IPS-18c (cell line): ENCODE measurements around the gene KDM3B.
A peak's percentile ranks its signal among the peaks of the same experiment; 100 is the strongest.
"Not testable (repeated sequence)": the region's sequence is repeated elsewhere in the genome, so short reads cannot be mapped to it uniquely, and the experiment has no call there.

ENCODE experiments used
- H3K4me3 ChIP-seq: 2 replicates; pipeline ENCODE4 v1.7.0; 2013; ENCODE audit warnings: low read depth, mild to moderate bottlenecking, low read length, moderate library complexity; ENCODE audit not compliant: insufficient read depth
- H3K9me3 ChIP-seq: one replicate; pipeline ENCODE4 v1.6.1; 2013; ENCODE audit warnings: mild to moderate bottlenecking, low read length, moderate library complexity; ENCODE audit not compliant: control insufficient read depth, insufficient read depth

The KDM3B gene

DNA sequence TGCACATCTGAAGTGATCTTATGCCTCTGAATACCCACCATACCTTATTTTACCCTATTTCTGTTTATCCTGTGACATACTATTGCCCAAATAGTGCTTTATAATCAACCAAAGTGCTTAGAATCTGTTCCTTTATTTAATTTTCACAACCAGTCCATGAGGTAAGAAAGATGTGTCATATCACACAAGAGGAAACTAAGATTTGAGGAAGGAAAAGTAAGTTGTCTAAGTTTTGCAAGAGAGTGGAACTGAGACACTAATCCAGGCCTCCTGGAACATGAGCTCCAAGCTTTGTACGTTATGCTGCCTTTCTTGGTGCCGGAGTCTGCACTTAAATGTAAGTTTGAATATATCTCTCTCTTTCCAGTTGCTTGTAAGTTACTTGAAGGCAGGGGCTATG lies 17.2 kb downstream of the KDM3B start:
- H3K4me3 ChIP-seq = no peak overlapping the region
- H3K9me3 ChIP-seq = no peaks in the 10 kb centered on the region

DNA sequence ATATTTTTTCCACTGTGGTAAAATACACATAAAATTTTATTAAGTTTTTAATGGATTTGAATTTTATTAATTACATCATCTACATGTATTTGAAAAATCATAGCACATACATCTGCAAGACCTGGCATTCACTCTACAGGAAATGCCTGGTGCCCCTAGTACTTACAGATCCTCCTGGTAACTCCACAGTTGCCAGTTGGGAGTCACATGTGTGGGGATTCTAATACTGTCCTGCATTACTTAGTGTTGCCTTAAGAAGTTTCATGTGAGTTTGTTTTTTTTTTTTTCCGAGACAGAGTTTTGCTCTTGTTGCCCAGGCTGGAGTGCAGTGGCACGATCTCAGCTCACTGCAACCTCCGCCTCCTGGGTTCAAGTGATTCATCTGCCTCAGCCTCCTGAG lies 18.1 kb downstream of the KDM3B start:
- H3K9me3 ChIP-seq = no peaks in the 10 kb centered on the region
- H3K4me3 ChIP-seq = no peak overlapping the region

- Histone ChIP-seq H3K4me3 (no peak overlapping the region), H3K9me3 (no peaks in the 10 kb centered on the region)
These were observed 19.0 kb downstream of the KDM3B start for GRCh38 chr5:138371454-138371853.

- Histone ChIP-seq H3K9me3 (no peaks in the 10 kb centered on the region), H3K4me3 (no peak overlapping the region)
These were observed 19.7 kb downstream of the KDM3B start for GRCh38 chr5:138372225-138372624.

- no peak overlapping the region for H3K4me3 ChIP-seq
- H3K9me3 ChIP-seq = no peaks in the 10 kb centered on the region
These were observed 20.2 kb downstream of the KDM3B start for GRCh38 chr5:138372653-138373052.

GRCh38 chr5:138382347-138382746 lies 29.9 kb downstream of the KDM3B start:
- Histone ChIP-seq H3K9me3 (no peaks in the 10 kb centered on the region), H3K4me3 (no peak overlapping the region)

DNA sequence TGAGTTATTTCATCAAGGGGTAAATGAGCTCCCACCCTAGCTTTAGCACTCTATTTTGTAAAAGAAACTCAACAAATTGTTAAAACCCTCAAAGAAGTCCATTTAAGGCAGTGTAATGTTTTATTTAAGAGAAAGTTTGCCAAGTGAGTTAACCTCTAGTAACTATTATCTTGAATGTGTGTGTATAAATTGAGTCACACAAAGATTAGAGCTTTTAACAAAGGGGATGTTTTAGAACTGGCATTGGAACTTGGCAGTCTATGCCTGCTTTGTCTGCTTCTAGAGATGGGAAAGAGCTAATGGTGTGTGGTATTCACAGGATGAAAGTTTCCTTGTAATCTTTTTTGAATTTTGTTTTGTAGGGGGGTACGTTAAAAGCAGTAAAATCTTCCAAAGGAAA lies 33.2 kb downstream of the KDM3B start:
- Histone ChIP-seq H3K9me3 (no peaks in the 10 kb centered on the region), H3K4me3 (no peak overlapping the region)

GRCh38 chr5:138386290-138386689 lies 33.8 kb downstream of the KDM3B start:
- H3K9me3 ChIP-seq = no peaks in the 10 kb centered on the region
- H3K4me3 ChIP-seq = no peak overlapping the region

GRCh38 chr5:138389332-138389731 lies 36.8 kb downstream of the KDM3B start:
- Histone ChIP-seq H3K4me3 (no peak overlapping the region), H3K9me3 (no peaks in the 10 kb centered on the region)

GRCh38 chr5:138389911-138390310 lies 37.4 kb downstream of the KDM3B start:
- H3K4me3 ChIP-seq, H3K9me3 ChIP-seq: not testable (repeated sequence)

GRCh38 chr5:138391859-138392386 lies 39.4 kb downstream of the KDM3B start:
- no peaks in the 10 kb centered on the region for H3K9me3 ChIP-seq
- no peak overlapping the region for H3K4me3 ChIP-seq

DNA sequence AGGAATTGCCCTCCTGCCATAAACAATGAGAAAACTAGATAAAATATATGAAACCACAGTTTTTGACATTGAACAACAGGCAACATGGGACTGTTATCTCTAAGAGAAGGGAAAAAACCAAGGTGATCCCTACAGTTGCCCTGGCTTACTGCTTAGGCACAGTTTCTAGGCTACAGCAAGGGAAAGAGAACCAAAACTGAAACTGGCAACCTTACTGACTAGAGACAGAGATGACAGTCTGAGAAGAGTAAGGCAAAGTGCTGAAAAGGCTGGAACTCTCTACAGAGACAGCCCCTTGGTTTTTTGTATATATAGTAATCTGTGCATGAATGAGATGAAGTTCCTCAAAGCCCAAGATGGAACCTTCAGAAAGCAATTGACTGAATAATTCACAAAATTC lies 50.2 kb downstream of the KDM3B start:
- no peaks in the 10 kb centered on the region for H3K9me3 ChIP-seq
- H3K4me3 ChIP-seq = no peak overlapping the region

DNA sequence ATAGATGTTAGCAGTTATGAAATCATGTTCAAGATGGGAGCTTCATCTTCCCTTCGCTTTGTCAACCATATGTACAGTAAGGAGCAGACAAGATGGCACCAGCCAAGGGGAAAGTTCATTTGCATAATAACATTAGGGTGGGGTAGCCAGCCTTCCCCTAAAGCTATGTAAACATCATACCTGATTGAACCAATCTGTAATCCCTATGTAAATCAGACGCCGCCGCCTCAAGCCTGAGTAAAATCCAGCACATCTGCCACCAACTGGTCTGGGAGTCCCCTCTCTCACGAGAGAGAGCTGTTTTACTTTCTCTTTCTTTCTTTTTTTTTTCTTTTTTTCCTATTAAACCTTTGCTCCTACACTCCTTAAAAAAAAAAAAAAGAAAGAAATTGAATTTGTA lies 55.5 kb downstream of the KDM3B start:
- Histone ChIP-seq H3K9me3 (no peaks in the 10 kb centered on the region), H3K4me3 (no peak overlapping the region)

- H3K9me3 ChIP-seq, H3K4me3 ChIP-seq: not testable (repeated sequence)
These were observed 58.6 kb downstream of the KDM3B start for GRCh38 chr5:138410996-138411640.

GRCh38 chr5:138418444-138418843 lies 66.0 kb downstream of the KDM3B start:
- no peak overlapping the region for H3K4me3 ChIP-seq

DNA sequence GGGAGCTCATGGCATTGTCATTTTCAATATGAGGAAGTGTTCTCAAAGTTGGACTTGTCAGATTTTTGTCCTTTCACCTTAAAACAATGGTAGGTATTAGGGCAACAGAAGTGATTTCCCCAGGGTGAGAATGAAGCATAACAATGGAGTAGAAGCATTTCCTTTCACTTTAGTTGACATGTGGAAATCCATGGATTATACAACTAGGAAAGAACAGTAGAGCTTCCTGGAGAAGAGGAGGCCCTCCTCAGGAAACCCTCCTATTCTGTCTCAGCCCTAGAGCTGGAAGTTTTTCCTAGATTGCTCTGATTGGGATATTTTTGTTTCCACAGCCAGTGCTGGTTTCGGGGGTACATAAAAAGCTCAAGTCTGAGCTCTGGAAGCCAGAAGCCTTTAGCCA lies 72.6 kb downstream of the KDM3B start:
- H3K9me3 ChIP-seq = no peaks in the 10 kb centered on the region
- no peak overlapping the region for H3K4me3 ChIP-seq

More at GRCh38 chr5:138418444-138418843, 66.0 kb downstream of the KDM3B start:
- no peaks in the 10 kb centered on the region for H3K9me3 ChIP-seq

DNA sequence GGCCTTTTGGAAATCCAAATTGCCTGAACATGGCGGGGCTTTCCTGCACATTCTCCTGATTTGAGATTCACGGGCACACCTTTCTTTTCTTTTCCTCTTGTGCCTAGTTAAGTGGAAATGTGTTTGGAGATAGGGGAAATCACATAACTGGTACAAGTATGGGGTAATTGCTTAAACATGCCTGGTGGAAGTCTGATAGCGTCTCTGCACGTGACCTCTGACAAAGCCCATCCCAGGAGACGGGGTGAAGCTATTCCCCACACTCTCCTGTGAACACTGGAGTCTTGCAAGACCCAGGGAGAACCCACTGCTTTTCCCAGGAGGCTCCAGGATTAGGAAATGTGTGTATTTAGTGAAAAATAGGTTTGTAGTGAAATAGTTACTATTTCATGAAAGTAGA lies 83.5 kb downstream of the KDM3B start:
- Histone ChIP-seq H3K4me3 (no peak overlapping the region), H3K9me3 (no peaks in the 10 kb centered on the region)

DNA sequence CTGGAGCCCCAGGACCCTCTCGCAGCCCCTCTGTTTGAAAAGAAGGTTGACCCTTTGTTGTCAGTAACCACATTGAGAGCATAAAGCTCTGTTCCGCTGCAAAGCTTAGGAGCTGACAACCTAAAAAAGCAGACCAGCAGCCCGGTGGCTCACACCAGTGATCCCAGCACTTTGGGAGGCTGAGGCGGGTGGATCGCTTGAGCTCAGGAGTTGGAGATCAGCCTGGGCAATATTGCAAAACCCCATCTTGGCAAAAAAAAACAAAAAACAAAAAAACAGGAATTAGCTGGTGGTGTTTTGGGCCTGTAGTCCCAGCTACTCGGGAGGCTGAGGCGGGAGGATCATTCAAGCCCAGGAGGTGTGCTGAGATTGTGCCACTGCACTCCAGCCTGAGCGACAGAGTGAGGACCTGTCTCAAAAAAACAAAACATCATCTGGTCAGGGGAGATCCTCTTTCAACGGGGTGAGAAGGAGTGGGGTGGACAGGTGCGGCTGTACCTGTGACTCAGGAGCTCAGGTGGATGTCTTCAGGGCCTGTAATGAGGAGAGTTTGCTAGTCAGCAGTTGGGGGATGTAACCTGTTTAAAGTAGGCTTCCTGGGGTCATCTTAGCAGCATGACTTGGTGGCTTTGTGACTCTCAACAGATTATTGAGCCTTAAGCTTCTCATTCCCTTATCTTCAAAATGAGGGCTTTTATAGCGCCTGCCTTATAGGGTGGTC lies 85.7 kb downstream of the KDM3B start:
- Histone ChIP-seq H3K4me3 (peak overlapping the region; percentile 57), H3K9me3 (no peaks in the 10 kb centered on the region)
